ENCODE data around the gene GUCY2F. TPM values are rescaled to one million over a fixed set of nuclear protein-coding genes. Genes with fewer than 3 reads are reported as not detected.

The GUCY2F gene
- not detected for polyA plus RNA-seq

- H3K27ac ChIP-seq (ENCODE audit: low read depth, low read length) = no peak within 1 kb of the TSS
- WGBS, 3 donors = 47 to 74% (median 54%) methylated on average over 4 of the region's 4 CpGs
Measured at GRCh38 chrX:109481986-109482385, at the start of gene GUCY2F. TSS of gene GUCY2F (minus strand) at chrX:109482086. CDS start at chrX:109475936, 6,150 bp downstream.

- H3K27ac ChIP-seq (ENCODE audit: low read depth, low read length) = no peak overlapping the region
- WGBS, 3 donors = 92 to 100% (median 92%) methylated on average over 1 of the region's 1 CpG
Measured at GRCh38 chrX:109519001-109519400, 37.1 kb upstream of the GUCY2F start.

GRCh38 chrX:109511113-109511512 is 29.2 kb upstream of the GUCY2F start:
- 68 to 94% (median 68%) methylated on average over 1 of the region's 1 CpG for WGBS, 3 donors
- no peak overlapping the region for H3K27ac ChIP-seq (ENCODE audit: low read depth, low read length)

GRCh38 chrX:109508915-109509314 is 27.0 kb upstream of the GUCY2F start:
- H3K27ac ChIP-seq (ENCODE audit: low read depth, low read length) = no peak overlapping the region

GRCh38 chrX:109501176-109501575 is 19.3 kb upstream of the GUCY2F start:
- 52 to 73% (median 58%) methylated on average over 3 of the region's 3 CpGs for WGBS, 3 donors
- no peak overlapping the region for H3K27ac ChIP-seq (ENCODE audit: low read depth, low read length)

GRCh38 chrX:109498434-109498833 is 16.5 kb upstream of the GUCY2F start:
- 62 to 91% (median 82%) methylated on average over 1 of the region's 1 CpG for WGBS, 3 donors
- no peak overlapping the region for H3K27ac ChIP-seq (ENCODE audit: low read depth, low read length)

- 86 to 93% (median 92%) methylated on average over 2 of the region's 2 CpGs for WGBS, 3 donors
- no peak overlapping the region for H3K27ac ChIP-seq (ENCODE audit: low read depth, low read length)
Measured at GRCh38 chrX:109489174-109489573, 7.3 kb upstream of the GUCY2F start.

- 17 to 50% (median 37%) methylated on average over 4 of the region's 4 CpGs for WGBS, 3 donors
- H3K27ac ChIP-seq (ENCODE audit: low read depth, low read length) = no peak overlapping the region
Measured at GRCh38 chrX:109487640-109488039, 5.8 kb upstream of the GUCY2F start.

GRCh38 chrX:109485470-109486340 is 3.8 kb upstream of the GUCY2F start:
- H3K27ac ChIP-seq (ENCODE audit: low read depth, low read length) = no peak overlapping the region
- 9 to 11% (median 11%) methylated on average over 9 of the region's 9 CpGs for WGBS, 3 donors

GRCh38 chrX:109484886-109485285 is 3.0 kb upstream of the GUCY2F start:
- no peak overlapping the region for H3K27ac ChIP-seq (ENCODE audit: low read depth, low read length)
- WGBS, 3 donors = 88 to 100% (median 95%) methylated on average over 1 of the region's 1 CpG

GRCh38 chrX:109475174-109475891 is 6.6 kb downstream of the GUCY2F start:
- no peak overlapping the region for H3K27ac ChIP-seq (ENCODE audit: low read depth, low read length)
- WGBS, 3 donors = 7 to 20% (median 11%) methylated on average over 23 of the region's 23 CpGs

GRCh38 chrX:109472939-109473735 is 8.7 kb downstream of the GUCY2F start:
- H3K27ac ChIP-seq (ENCODE audit: low read depth, low read length) = no peak overlapping the region
- 45 to 51% (median 49%) methylated on average over 7 of the region's 7 CpGs for WGBS, 3 donors

- no peak overlapping the region for H3K27ac ChIP-seq (ENCODE audit: low read depth, low read length)
Measured at GRCh38 chrX:109464231-109464630, 17.7 kb downstream of the GUCY2F start.

- WGBS, 3 donors = 27 to 67% (median 50%) methylated on average over 2 of the region's 2 CpGs
- no peak overlapping the region for H3K27ac ChIP-seq (ENCODE audit: low read depth, low read length)
Measured at GRCh38 chrX:109463784-109464183, 18.1 kb downstream of the GUCY2F start.

- H3K27ac ChIP-seq (ENCODE audit: low read depth, low read length) = no peak overlapping the region
- WGBS, 3 donors = 77 to 91% (median 79%) methylated on average over 3 of the region's 3 CpGs
Measured at GRCh38 chrX:109448282-109448938, 33.5 kb downstream of the GUCY2F start.

- WGBS, 3 donors = 47 to 66% (median 58%) methylated on average over 2 of the region's 2 CpGs
- no peak overlapping the region for H3K27ac ChIP-seq (ENCODE audit: low read depth, low read length)
Measured at GRCh38 chrX:109441266-109441665, 40.6 kb downstream of the GUCY2F start.

GRCh38 chrX:109440475-109440874 is 41.4 kb downstream of the GUCY2F start:
- no peak overlapping the region for H3K27ac ChIP-seq (ENCODE audit: low read depth, low read length)

GRCh38 chrX:109409181-109409580 is 72.7 kb downstream of the GUCY2F start:
- WGBS, 3 donors = 66 to 79% (median 70%) methylated on average over 2 of the region's 2 CpGs
- no peak overlapping the region for H3K27ac ChIP-seq (ENCODE audit: low read depth, low read length)

Data from adipose tissue (tissue), 3 donors.